Naive thymus-derived CD8-positive, alpha-beta T cell (primary cell): Measurements from ENCODE around the gene E2F1. TPM values are rescaled to one million over a fixed set of nuclear protein-coding genes. Genes with fewer than 3 reads are reported as not detected.
"Not testable (repeated sequence)": the region's sequence is repeated elsewhere in the genome, so short reads cannot be mapped to it uniquely, and the experiment has no call there.

Experiments used
- ATAC-seq, 2 donors: fragments of 150-1000 bp; cut with Tn5 transposase in 1 of 2; sonication (Bioruptor Pico), chemical (Tn5 transposase) in 1 of 2; 1 replicate in 1 of 2; 2 replicates in 1 of 2; pipeline ENCODE4 v1.10.0; 2021; ENCODE audit warnings: mild to moderate bottlenecking in 2 of 2, moderate library complexity in 2 of 2
- POLR2A ChIA-PET: fragments of 350-600 bp; sonication (Branson Sonifier 250); formaldehyde crosslinking; loops from one replicate; lab custom pipeline; 2021; ENCODE audit warnings: antibody characterized with exemption; lab: Charles Lee
- DNase-seq, 10 donors: peaks; one replicate each; pipeline versions ENCODE4 v3.0.0 to v3.0.0-alpha.2; 2020 to 2022
- H3K27ac Mint-ChIP-seq, 10 donors: one replicate each; pipeline ENCODE4 v1.8.0; 2020 to 2022; ENCODE audit warnings: mild to moderate bottlenecking in 10 of 10, mixed read lengths in 10 of 10, moderate library complexity in 4 of 10, inconsistent platforms in 1 of 10
- H3K27me3 Mint-ChIP-seq, 5 donors: one replicate each; pipeline ENCODE4 v1.8.0; 2021 to 2022; ENCODE audit warnings: mixed read lengths in 5 of 5
- H3K36me3 Mint-ChIP-seq, 3 donors: one replicate each; pipeline ENCODE4 v1.8.0; 2020 to 2022; ENCODE audit warnings: mixed read lengths in 3 of 3, mild to moderate bottlenecking in 2 of 3, inconsistent platforms in 1 of 3
- H3K4me1 Mint-ChIP-seq, 4 donors: one replicate each; pipeline ENCODE4 v1.8.0; 2021 to 2022; ENCODE audit warnings: mixed read lengths in 4 of 4
- H3K4me3 Mint-ChIP-seq, 10 donors: one replicate each; pipeline ENCODE4 v1.8.0; 2020 to 2022; ENCODE audit warnings: mild to moderate bottlenecking in 10 of 10, mixed read lengths in 10 of 10, moderate library complexity in 6 of 10, inconsistent platforms in 1 of 10
- H3K9me3 Mint-ChIP-seq, 9 donors: one replicate each; pipeline ENCODE4 v1.8.0; 2020 to 2022; ENCODE audit warnings: mixed read lengths in 9 of 9, mild to moderate bottlenecking in 3 of 9, inconsistent platforms in 1 of 9, moderate library complexity in 1 of 9
- polyA plus RNA-seq, 3 donors: library from polyadenylated mRNA; unstranded; fragments of 300-500 nt; fragmentation: Illumina TruSeq; gene quantifications; one replicate each; pipeline ENCODE4 v1.2.3, GENCODE V29; 2021
- total RNA-seq, 8 experiments: library from RNA in 2 of 8; stranded (reverse) in 2 of 8; gene quantifications; one replicate each; pipeline ENCODE4 v1.2.3 and lab custom pipeline; 2021 to 2026

The E2F1 gene
- total and polyA plus RNA-seq, 5 experiments from 2014 or later: 0.19 to 1.4 (median 0.49) TPM

- ATAC-seq (no peak), DNase-seq (no peak)
- peaks cover 0 to 22% (median 8%) of the 10 kb centered on the region in 4 donors for H3K4me1 Mint-ChIP-seq
- POLR2A ChIA-PET: interaction anchor here (0.6 kb wide), 1 partner anchor 46 kb away, joined by 3 read pairs; no protein-coding TSS in a partner anchor
- H3K27me3 Mint-ChIP-seq: no peaks in the 10 kb centered on the region
- H3K4me3 Mint-ChIP-seq: no peak overlapping the region
- H3K36me3 Mint-ChIP-seq: peaks cover 13 to 70% (median 23%) of the 10 kb centered on the region in 3 donors
- peak overlapping the region in 2 of 10 donors; percentile 64 to 80 for H3K27ac Mint-ChIP-seq
- H3K9me3 Mint-ChIP-seq: no peaks in the 10 kb centered on the region
These were observed 23.2 kb upstream of the E2F1 start for GRCh38 chr20:33709398-33709797.

GRCh38 chr20:33707668-33708067 lies 21.5 kb upstream of the E2F1 start:
- H3K27me3 Mint-ChIP-seq: no peaks in the 10 kb centered on the region
- POLR2A ChIA-PET: no interaction called here
- peak overlapping the region in 2 of 10 donors; percentile 55 to 60 for H3K27ac Mint-ChIP-seq
- H3K4me3 Mint-ChIP-seq: no peak overlapping the region
- H3K36me3 Mint-ChIP-seq: peaks cover 4 to 56% (median 14%) of the 10 kb centered on the region in 3 donors
- peaks cover 0 to 22% (median 8%) of the 10 kb centered on the region in 4 donors for H3K4me1 Mint-ChIP-seq
- ATAC-seq: no peak
- DNase-seq: no peak
- H3K9me3 Mint-ChIP-seq: no peaks in the 10 kb centered on the region

- Mint-ChIP-seq H3K4me1 (peaks cover 0 to 3% (median 2%) of the 10 kb centered on the region in 4 donors), H3K27me3 (no peaks in the 10 kb centered on the region), H3K9me3 (no peaks in the 10 kb centered on the region), H3K27ac (peak overlapping the region in 1 of 10 donors; percentile 43), H3K4me3 (no peak overlapping the region), H3K36me3 (peaks cover 0 to 28% (median 7%) of the 10 kb centered on the region in 3 donors)
- DNase-seq (no peak), ATAC-seq (no peak)
- POLR2A ChIA-PET: interaction anchor here (0.7 kb wide), 1 partner anchor 26 kb away, joined by 6 read pairs; no protein-coding TSS in a partner anchor
These were observed 18.2 kb upstream of the E2F1 start for GRCh38 chr20:33704197-33704924.

GRCh38 chr20:33703498-33704137 lies 17.4 kb upstream of the E2F1 start:
- POLR2A ChIA-PET: no interaction called here
- Mint-ChIP-seq H3K27ac (peak overlapping the region in 1 of 10 donors; percentile 2), H3K27me3 (no peaks in the 10 kb centered on the region), H3K4me1 (peaks cover 0 to 3% (median 1%) of the 10 kb centered on the region in 4 donors), H3K4me3 (no peak overlapping the region), H3K36me3 (peaks cover 0 to 26% (median 7%) of the 10 kb centered on the region in 3 donors), H3K9me3 (no peaks in the 10 kb centered on the region)
- DNase-seq: no peak
- ATAC-seq: no peak

- Mint-ChIP-seq H3K36me3 (peaks cover 0 to 21% (median 7%) of the 10 kb centered on the region in 3 donors), H3K4me1 (peaks cover 0 to 3% (median 1%) of the 10 kb centered on the region in 4 donors), H3K9me3 (peaks cover 0 to 3% (median 0%) of the 10 kb centered on the region in 9 donors), H3K27me3 (no peaks in the 10 kb centered on the region), H3K4me3 (no peak overlapping the region), H3K27ac (peak overlapping the region in 2 of 10 donors; percentile 14 to 31)
- no peak for DNase-seq
- no peak for ATAC-seq
- POLR2A ChIA-PET: no interaction called here
These were observed 16.7 kb upstream of the E2F1 start for GRCh38 chr20:33702861-33703260.

GRCh38 chr20:33701629-33702450 lies 15.7 kb upstream of the E2F1 start:
- peaks cover 0 to 3% (median 1%) of the 10 kb centered on the region in 4 donors for H3K4me1 Mint-ChIP-seq
- ATAC-seq (no peak), DNase-seq (no peak)
- H3K9me3 Mint-ChIP-seq: peaks cover 0 to 3% (median 0%) of the 10 kb centered on the region in 9 donors
- H3K36me3 Mint-ChIP-seq: peaks cover 0 to 12% (median 2%) of the 10 kb centered on the region in 3 donors
- H3K27ac Mint-ChIP-seq: peak overlapping the region in 1 of 10 donors; percentile 80
- H3K27me3 Mint-ChIP-seq: no peaks in the 10 kb centered on the region
- POLR2A ChIA-PET: no interaction called here
- no peak overlapping the region for H3K4me3 Mint-ChIP-seq

GRCh38 chr20:33700696-33701441 lies 14.7 kb upstream of the E2F1 start:
- H3K9me3 Mint-ChIP-seq, H3K27me3 Mint-ChIP-seq, POLR2A ChIA-PET, ATAC-seq, H3K4me3 Mint-ChIP-seq, H3K4me1 Mint-ChIP-seq, DNase-seq, H3K27ac Mint-ChIP-seq: not testable (repeated sequence)
- peaks cover 0 to 11% (median 2%) of the 10 kb centered on the region in 3 donors for H3K36me3 Mint-ChIP-seq

GRCh38 chr20:33698966-33699365 lies 12.8 kb upstream of the E2F1 start:
- H3K36me3 Mint-ChIP-seq, H3K4me1 Mint-ChIP-seq, DNase-seq, H3K9me3 Mint-ChIP-seq, ATAC-seq, H3K27me3 Mint-ChIP-seq, H3K27ac Mint-ChIP-seq, H3K4me3 Mint-ChIP-seq, POLR2A ChIA-PET: not testable (repeated sequence)

GRCh38 chr20:33697129-33697528 lies 10.9 kb upstream of the E2F1 start:
- Mint-ChIP-seq H3K36me3 (no peaks in the 10 kb centered on the region), H3K9me3 (peaks cover 0 to 3% (median 0%) of the 10 kb centered on the region in 9 donors), H3K27me3 (no peaks in the 10 kb centered on the region), H3K4me3 (no peak overlapping the region), H3K4me1 (peaks cover 0 to 2% (median 0%) of the 10 kb centered on the region in 4 donors), H3K27ac (no peak overlapping the region)
- POLR2A ChIA-PET: no interaction called here
- ATAC-seq (no peak), DNase-seq (no peak)

- no peak overlapping the region for H3K27ac Mint-ChIP-seq
- DNase-seq (no peak), ATAC-seq (no peak)
- POLR2A ChIA-PET: no interaction called here
- H3K27me3 Mint-ChIP-seq: no peaks in the 10 kb centered on the region
- H3K4me1 Mint-ChIP-seq: peaks cover 0 to 2% (median under 1%) of the 10 kb centered on the region in 4 donors
- no peaks in the 10 kb centered on the region for H3K36me3 Mint-ChIP-seq
- no peak overlapping the region for H3K4me3 Mint-ChIP-seq
- peaks cover 0 to 3% (median 0%) of the 10 kb centered on the region in 9 donors for H3K9me3 Mint-ChIP-seq
These were observed 10.3 kb upstream of the E2F1 start for GRCh38 chr20:33696448-33696847.

GRCh38 chr20:33694639-33695012 lies 8.4 kb upstream of the E2F1 start:
- DNase-seq: no peak
- Mint-ChIP-seq H3K4me1 (peaks cover 4 to 14% (median 7%) of the 10 kb centered on the region in 4 donors), H3K27me3 (no peaks in the 10 kb centered on the region), H3K4me3 (no peak overlapping the region), H3K9me3 (peaks cover 0 to 3% (median 0%) of the 10 kb centered on the region in 9 donors), H3K27ac (peak overlapping the region in 6 of 10 donors; percentile 14 to 80 (median 57)), H3K36me3 (no peaks in the 10 kb centered on the region)
- ATAC-seq: no peak
- POLR2A ChIA-PET: interaction anchor here (0.6 to 0.7 kb wide), 4 partner anchors 15 to 236 kb away, joined by 3 to 6 read pairs (median 5); no protein-coding TSS in a partner anchor
